ENCODE results near the gene SLC1A3. TPM values are rescaled to one million over a fixed set of nuclear protein-coding genes. Genes with fewer than 3 reads are reported as not detected.

Gene SLC1A3
- total and polyA plus RNA-seq, 2 donors (not counting 1 experiment from before 2014, with no cell fraction given) = 0.37 TPM; not detected in 1

GRCh38 chr5:36570301-36571095, 35.9 kb upstream of the SLC1A3 start:
- no peaks in the 10 kb centered on the region for H3K27me3 ChIP-seq (replicated peaks in 1 of 4; ENCODE audit: control extremely low read depth in 1 of 4, control insufficient read depth in 3 of 4, insufficient read depth in 4 of 4, low read length in 3 of 4)
- ATAC-seq (ENCODE audit: low read depth) (no peak), DNase-seq (no peak)
- H3K4me2 ChIP-seq (replicated peaks; ENCODE audit: low read depth, low read length, poor library complexity, severe bottlenecking) = no peak overlapping the region
- H3K79me2 ChIP-seq (ENCODE audit: control insufficient read depth, insufficient read depth, low read length) = no peaks in the 10 kb centered on the region
- H2AFZ ChIP-seq (ENCODE audit: insufficient read depth, low read depth, low read length, poor library complexity, severe bottlenecking) = no peak overlapping the region
- intact Hi-C loops (cut with micrococcal nuclease) = no loop called here
- H3K4me3 ChIP-seq (ENCODE audit: control extremely low read depth in 1 of 5, extremely low read depth in 1 of 5, insufficient read depth in 1 of 5, low read depth in 2 of 5, low read length in 4 of 5) = no peak overlapping the region
- Mint-ChIP-seq H3K27ac (no peak overlapping the region), H3K4me3 (no peak overlapping the region), H3K4me1 (no peaks in the 10 kb centered on the region), H3K27me3 (no peaks in the 10 kb centered on the region), H3K9me3 (ENCODE audit: insufficient read depth) (no peaks in the 10 kb centered on the region)
- H3K9me3 ChIP-seq (ENCODE audit: control extremely low read depth in 1 of 3, control insufficient read depth in 2 of 3, insufficient read depth in 1 of 3, low read length in 2 of 3) = no peaks in the 10 kb centered on the region
- TF ChIP-seq CTCF (IDR thresholded peaks at IDR 0.05) = no peak
- no peak for TF ChIP-seq EZH2 (IDR thresholded peaks at IDR 0.05; ENCODE audit: borderline replicate concordance, insufficient read depth, low read depth, low read length, poor library complexity, severe bottlenecking)
- no peaks in the 10 kb centered on the region for H3K4me1 ChIP-seq (ENCODE audit: control insufficient read depth in 2 of 2, insufficient read depth in 2 of 2, low read length in 2 of 2)
- CTCF ChIA-PET = interaction anchor here (0.6 kb wide), 1 partner anchor 9 kb away, joined by 4 read pairs; no protein-coding TSS in a partner anchor
- H4K20me1 ChIP-seq (ENCODE audit: control insufficient read depth, insufficient read depth, low read length, poor library complexity, severe bottlenecking) = no peaks in the 10 kb centered on the region
- no peak overlapping the region for H3K9ac ChIP-seq (ENCODE audit: low read length)
- POLR2A ChIA-PET = no interaction called here
- H3K36me3 ChIP-seq (replicated peaks in 1 of 2; ENCODE audit: control extremely low read depth in 1 of 2, control insufficient read depth in 1 of 2, extremely low read depth in 1 of 2, insufficient read depth in 2 of 2, low read length in 1 of 2) = no peaks in the 10 kb centered on the region
- no peak overlapping the region for H3K27ac ChIP-seq (ENCODE audit: low read length in 2 of 2)
- WGBS (ENCODE audit: insufficient coverage) = 87% methylated on average over 5 of the region's 6 CpGs

DNA sequence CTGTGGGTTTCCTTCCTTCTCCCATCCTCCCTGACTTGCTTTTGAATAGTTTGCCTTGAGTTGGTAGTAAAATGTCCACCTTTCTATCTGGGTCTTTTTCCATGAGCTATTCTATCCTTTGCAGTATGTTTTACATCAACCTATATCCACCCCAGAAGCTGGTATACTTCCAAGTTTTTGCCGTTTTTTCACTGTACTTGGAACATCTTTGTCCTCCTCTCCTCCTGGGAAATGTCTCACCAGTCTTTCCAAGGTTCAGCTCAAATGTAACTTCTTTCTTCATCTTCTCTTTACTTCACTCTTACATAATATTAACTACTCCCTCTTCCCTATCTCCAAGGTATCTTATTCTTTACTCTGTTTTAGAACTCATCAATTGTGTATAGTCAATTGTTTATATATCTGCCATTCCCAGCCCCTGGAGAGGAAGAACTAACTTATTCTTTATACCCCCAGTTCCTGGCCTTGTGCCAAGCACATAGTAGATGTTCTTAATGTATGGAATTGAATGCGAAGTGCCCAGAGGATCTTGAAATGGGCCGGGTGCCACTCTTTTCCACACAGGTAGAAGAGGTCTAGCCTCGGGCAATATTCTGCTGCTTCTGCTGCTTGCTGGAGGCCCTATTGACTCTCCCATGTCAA, 34.9 kb upstream of the SLC1A3 start:
- Mint-ChIP-seq H3K4me3 (no peak overlapping the region), H3K4me1 (no peaks in the 10 kb centered on the region), H3K27me3 (no peaks in the 10 kb centered on the region), H3K27ac (no peak overlapping the region), H3K9me3 (ENCODE audit: insufficient read depth) (no peaks in the 10 kb centered on the region)
- H3K9me3 ChIP-seq (ENCODE audit: control extremely low read depth in 1 of 3, control insufficient read depth in 2 of 3, insufficient read depth in 1 of 3, low read length in 2 of 3) = no peaks in the 10 kb centered on the region
- no peak for DNase-seq
- H3K79me2 ChIP-seq (ENCODE audit: control insufficient read depth, insufficient read depth, low read length) = no peaks in the 10 kb centered on the region
- WGBS (ENCODE audit: insufficient coverage) = 92% methylated on average over 4 of the region's 4 CpGs
- no peak overlapping the region for H2AFZ ChIP-seq (ENCODE audit: insufficient read depth, low read depth, low read length, poor library complexity, severe bottlenecking)
- H3K27ac ChIP-seq (ENCODE audit: low read length in 2 of 2) = no peak overlapping the region
- H3K4me2 ChIP-seq (replicated peaks; ENCODE audit: low read depth, low read length, poor library complexity, severe bottlenecking) = no peak overlapping the region
- H3K36me3 ChIP-seq (replicated peaks in 1 of 2; ENCODE audit: control extremely low read depth in 1 of 2, control insufficient read depth in 1 of 2, extremely low read depth in 1 of 2, insufficient read depth in 2 of 2, low read length in 1 of 2) = no peaks in the 10 kb centered on the region
- ChIA-PET CTCF (interaction anchor here (0.9 kb wide), 1 partner anchor 12 kb away, joined by 5 read pairs; no protein-coding TSS in a partner anchor), POLR2A (no interaction called here)
- H3K4me3 ChIP-seq (ENCODE audit: control extremely low read depth in 1 of 5, extremely low read depth in 1 of 5, insufficient read depth in 1 of 5, low read depth in 2 of 5, low read length in 4 of 5) = no peak overlapping the region
- no peaks in the 10 kb centered on the region for H4K20me1 ChIP-seq (ENCODE audit: control insufficient read depth, insufficient read depth, low read length, poor library complexity, severe bottlenecking)
- H3K27me3 ChIP-seq (replicated peaks in 1 of 4; ENCODE audit: control extremely low read depth in 1 of 4, control insufficient read depth in 3 of 4, insufficient read depth in 4 of 4, low read length in 3 of 4) = no peaks in the 10 kb centered on the region
- ATAC-seq (ENCODE audit: low read depth) = no peak
- no peaks in the 10 kb centered on the region for H3K4me1 ChIP-seq (ENCODE audit: control insufficient read depth in 2 of 2, insufficient read depth in 2 of 2, low read length in 2 of 2)
- intact Hi-C loops (cut with micrococcal nuclease) = no loop called here
- no peak overlapping the region for H3K9ac ChIP-seq (ENCODE audit: low read length)
- TF ChIP-seq EZH2 (IDR thresholded peaks at IDR 0.05; ENCODE audit: borderline replicate concordance, insufficient read depth, low read depth, low read length, poor library complexity, severe bottlenecking) = no peak
- no peak for TF ChIP-seq CTCF (IDR thresholded peaks at IDR 0.05)

All from B cell (primary cell).